Duodenal mucosa (tissue), 2 donors: ENCODE measurements around the gene C9orf152.
"Not testable (repeated sequence)": the region's sequence is repeated elsewhere in the genome, so short reads cannot be mapped to it uniquely, and the experiment has no call there.

Source experiments
- H3K27ac ChIP-seq: one replicate; pipeline ENCODE4 v1.7.0; 2013; ENCODE audit warnings: low read depth, low read length
- H3K27me3 ChIP-seq, 2 donors: one replicate each; pipeline ENCODE4 v1.7.0; 2013; ENCODE audit warnings: low read length in 2 of 2, control low read depth in 1 of 2; ENCODE audit not compliant: insufficient read depth in 2 of 2, control insufficient read depth in 1 of 2
- H3K36me3 ChIP-seq, 2 donors: one replicate each; pipeline ENCODE4 v1.7.0; 2013; ENCODE audit warnings: low read length in 2 of 2, control low read depth in 1 of 2; ENCODE audit not compliant: insufficient read depth in 2 of 2, control insufficient read depth in 1 of 2
- H3K4me1 ChIP-seq, 2 donors: one replicate each; pipeline ENCODE4 v1.7.0; 2013; ENCODE audit warnings: low read length in 2 of 2, control low read depth in 1 of 2; ENCODE audit not compliant: insufficient read depth in 2 of 2, control insufficient read depth in 1 of 2
- H3K4me3 ChIP-seq, 2 donors: one replicate each; pipeline ENCODE4 v1.7.0; 2013; ENCODE audit warnings: low read length in 2 of 2, low read depth in 1 of 2
- H3K9ac ChIP-seq, 2 donors: one replicate each; pipeline ENCODE4 v1.7.0; 2013; ENCODE audit warnings: low read length in 2 of 2, low read depth in 1 of 2
- H3K9me3 ChIP-seq, 2 donors: one replicate each; pipeline ENCODE4 v1.7.0; 2013; ENCODE audit warnings: low read length in 2 of 2, control low read depth in 1 of 2; ENCODE audit not compliant: control insufficient read depth in 1 of 2

C9orf152 gene

GRCh38 chr9:110197330-110198187 is 10.4 kb downstream of the C9orf152 start:
- Histone ChIP-seq H3K36me3 (peaks cover 0 to 8% of the 10 kb centered on the region in 2 donors), H3K4me1 (peaks cover 48 to 55% of the 10 kb centered on the region in 2 donors), H3K4me3 (peak overlapping the region in 1 of 2 donors; percentile 7), H3K27ac (peak overlapping the region; percentile 68), H3K27me3 (no peaks in the 10 kb centered on the region), H3K9me3 (no peaks in the 10 kb centered on the region), H3K9ac (peak overlapping the region; percentile 10 to 54)

- H3K4me1 ChIP-seq: peaks cover 47% of the 10 kb centered on the region in 2 donors
- not testable (repeated sequence) for H3K4me3 ChIP-seq, H3K9me3 ChIP-seq, H3K36me3 ChIP-seq, H3K27me3 ChIP-seq, H3K27ac ChIP-seq, H3K9ac ChIP-seq
Measured at GRCh38 chr9:110196084-110196499, 11.9 kb downstream of the C9orf152 start.

- H3K9ac ChIP-seq: no peak overlapping the region
- no peaks in the 10 kb centered on the region for H3K36me3 ChIP-seq
- no peaks in the 10 kb centered on the region for H3K9me3 ChIP-seq
- no peak overlapping the region for H3K4me3 ChIP-seq
- no peaks in the 10 kb centered on the region for H3K27me3 ChIP-seq
- H3K4me1 ChIP-seq: peaks cover 39 to 40% of the 10 kb centered on the region in 2 donors
- H3K27ac ChIP-seq: no peak overlapping the region
Measured at GRCh38 chr9:110192531-110193261, 15.3 kb downstream of the C9orf152 start.

- H3K27me3 ChIP-seq: no peaks in the 10 kb centered on the region
- no peak overlapping the region for H3K4me3 ChIP-seq
- H3K36me3 ChIP-seq: no peaks in the 10 kb centered on the region
- H3K9ac ChIP-seq: no peak overlapping the region
- H3K4me1 ChIP-seq: peaks cover 31 to 34% of the 10 kb centered on the region in 2 donors
- H3K9me3 ChIP-seq: no peaks in the 10 kb centered on the region
- H3K27ac ChIP-seq: no peak overlapping the region
Measured at GRCh38 chr9:110191615-110192014, 16.3 kb downstream of the C9orf152 start.

GRCh38 chr9:110189559-110190320 is 18.2 kb downstream of the C9orf152 start:
- H3K36me3 ChIP-seq: no peaks in the 10 kb centered on the region
- H3K27ac ChIP-seq: no peak overlapping the region
- H3K4me1 ChIP-seq: peaks cover 31% of the 10 kb centered on the region in 2 donors

GRCh38 chr9:110188991-110189390 is 19.0 kb downstream of the C9orf152 start:
- Histone ChIP-seq H3K9me3 (no peaks in the 10 kb centered on the region), H3K4me3 (no peak overlapping the region), H3K9ac (no peak overlapping the region), H3K36me3 (no peaks in the 10 kb centered on the region), H3K4me1 (peaks cover 27 to 28% of the 10 kb centered on the region in 2 donors), H3K27ac (no peak overlapping the region), H3K27me3 (no peaks in the 10 kb centered on the region)

More at GRCh38 chr9:110189559-110190320, 18.2 kb downstream of the C9orf152 start:
- Histone ChIP-seq H3K9ac (no peak overlapping the region), H3K4me3 (no peak overlapping the region), H3K9me3 (no peaks in the 10 kb centered on the region), H3K27me3 (no peaks in the 10 kb centered on the region)

GRCh38 chr9:110188101-110188500 is 19.9 kb downstream of the C9orf152 start:
- H3K27ac ChIP-seq: no peak overlapping the region
- H3K9me3 ChIP-seq: no peaks in the 10 kb centered on the region
- no peak overlapping the region for H3K4me3 ChIP-seq
- no peak overlapping the region for H3K9ac ChIP-seq
- peaks cover 20 to 23% of the 10 kb centered on the region in 2 donors for H3K4me1 ChIP-seq
- no peaks in the 10 kb centered on the region for H3K36me3 ChIP-seq
- no peaks in the 10 kb centered on the region for H3K27me3 ChIP-seq

- H3K9ac ChIP-seq: no peak overlapping the region
- H3K4me1 ChIP-seq: peaks cover 11 to 16% of the 10 kb centered on the region in 2 donors
- H3K27ac ChIP-seq: no peak overlapping the region
- no peaks in the 10 kb centered on the region for H3K9me3 ChIP-seq
- no peak overlapping the region for H3K4me3 ChIP-seq
- H3K27me3 ChIP-seq: no peaks in the 10 kb centered on the region
- no peaks in the 10 kb centered on the region for H3K36me3 ChIP-seq
Measured at GRCh38 chr9:110187126-110187525, 20.8 kb downstream of the C9orf152 start.

GRCh38 chr9:110186254-110186653 is 21.7 kb downstream of the C9orf152 start:
- Histone ChIP-seq H3K4me1 (peaks cover 11 to 16% of the 10 kb centered on the region in 2 donors), H3K27me3 (no peaks in the 10 kb centered on the region), H3K27ac (no peak overlapping the region), H3K4me3 (no peak overlapping the region), H3K9ac (no peak overlapping the region), H3K9me3 (no peaks in the 10 kb centered on the region), H3K36me3 (no peaks in the 10 kb centered on the region)
